Esophagus squamous epithelium (tissue), 4 donors: ENCODE results near the gene SCN4B.

Experiments used
- CTCF ChIP-seq, 6 experiments: fragments of 450-650 bp in 4 of 6; fragments of 200-600 bp in 2 of 6; sonication (generic) in 2 of 6; IDR thresholded peaks; one replicate each; pipeline ENCODE4 v1.5.1; 2016 to 2019; ENCODE audit warnings: antibody characterized with exemption in 6 of 6, mild to moderate bottlenecking in 4 of 6, moderate library complexity in 4 of 6
- POLR2A ChIP-seq, 4 donors: fragments of 450-650 bp; IDR thresholded peaks; one replicate each; pipeline ENCODE4 v1.6.1; 2017; ENCODE audit warnings: antibody characterized with exemption in 4 of 4, mild to moderate bottlenecking in 4 of 4, moderate library complexity in 3 of 4

- no peak for TF ChIP-seq CTCF (IDR thresholded peaks at IDR 0.05)
- no peak for TF ChIP-seq POLR2A (IDR thresholded peaks at IDR 0.05)
These were observed 52.6 kb downstream of the SCN4B start for GRCh38 chr11:118099838-118100556.
